T-helper 1 cell treated with Interleukin-12 subunit alpha and Interleukin-12 subunit beta and Interleukin-4 antibody, amounts not matched to agents 30 μg/mL and 1 μg/mL, for 36 hours (primary cell): ENCODE results near the gene PADI4.

Source experiments
- H3K27ac Mint-ChIP-seq: one replicate; pipeline ENCODE4 v1.8.0; 2021; ENCODE audit warnings: mild to moderate bottlenecking, mixed read lengths
- H3K27me3 Mint-ChIP-seq: one replicate; pipeline ENCODE4 v1.8.0; 2021; ENCODE audit warnings: low read depth, mixed read lengths
- H3K36me3 Mint-ChIP-seq: one replicate; pipeline ENCODE4 v1.8.0; 2021; ENCODE audit warnings: low read depth, mixed read lengths
- H3K4me1 Mint-ChIP-seq: one replicate; pipeline ENCODE4 v1.8.0; 2021; ENCODE audit warnings: low read depth, mixed read lengths
- H3K4me3 Mint-ChIP-seq: one replicate; pipeline ENCODE4 v1.8.0; 2021; ENCODE audit warnings: mild to moderate bottlenecking, moderate library complexity, mixed read lengths
- H3K9me3 Mint-ChIP-seq: one replicate; pipeline ENCODE4 v1.8.0; 2021; ENCODE audit warnings: mixed read lengths

Gene PADI4

DNA sequence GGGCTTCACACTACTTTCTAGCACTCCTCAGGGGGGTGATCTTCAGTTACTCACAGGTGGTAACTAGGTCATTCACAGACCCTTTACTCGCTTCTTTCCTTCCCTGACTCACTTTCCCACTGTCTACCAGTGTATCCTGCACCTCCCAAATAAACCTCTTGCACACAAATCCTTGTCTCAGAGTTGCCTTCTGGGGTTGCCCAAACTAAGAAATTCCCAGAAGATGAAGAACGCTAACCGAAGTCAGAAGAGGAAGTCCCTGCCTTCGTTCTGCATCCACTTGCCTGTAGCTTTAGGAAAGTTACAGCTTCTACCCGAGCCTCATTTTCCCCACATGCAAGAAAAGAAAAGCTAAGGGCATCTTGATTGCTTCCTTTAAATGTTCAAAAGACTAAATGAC, 11.9 kb upstream of the PADI4 start:
- H3K27ac Mint-ChIP-seq, result no peak overlapping the region
- no peak overlapping the region for H3K4me3 Mint-ChIP-seq
- no peaks in the 10 kb centered on the region for H3K4me1 Mint-ChIP-seq
- no peaks in the 10 kb centered on the region for H3K9me3 Mint-ChIP-seq
- H3K36me3 Mint-ChIP-seq, result no peaks in the 10 kb centered on the region
- no peaks in the 10 kb centered on the region for H3K27me3 Mint-ChIP-seq

DNA sequence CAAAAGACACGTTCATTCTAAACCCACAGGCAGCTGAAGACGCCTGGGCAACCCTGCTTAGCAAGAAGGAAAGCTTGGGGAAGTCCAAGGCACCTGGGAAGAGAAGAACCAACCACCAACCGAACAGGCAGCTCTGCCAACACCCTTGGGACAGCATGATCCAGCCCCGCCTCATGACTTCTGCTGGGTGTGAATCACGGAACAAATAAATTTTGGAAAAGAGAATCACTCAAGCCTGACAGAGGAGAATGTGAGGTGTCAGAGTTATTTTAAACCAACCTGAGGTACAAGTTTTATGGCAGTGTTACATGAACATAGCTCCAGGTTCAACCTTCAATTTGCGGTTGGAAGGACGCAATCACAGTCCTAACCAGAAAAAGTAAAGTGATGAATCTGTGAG, 10.0 kb upstream of the PADI4 start:
- Mint-ChIP-seq H3K4me3 (no peak overlapping the region), H3K9me3 (peaks cover 7% of the 10 kb centered on the region), H3K36me3 (no peaks in the 10 kb centered on the region), H3K27ac (no peak overlapping the region), H3K4me1 (no peaks in the 10 kb centered on the region), H3K27me3 (no peaks in the 10 kb centered on the region)

DNA sequence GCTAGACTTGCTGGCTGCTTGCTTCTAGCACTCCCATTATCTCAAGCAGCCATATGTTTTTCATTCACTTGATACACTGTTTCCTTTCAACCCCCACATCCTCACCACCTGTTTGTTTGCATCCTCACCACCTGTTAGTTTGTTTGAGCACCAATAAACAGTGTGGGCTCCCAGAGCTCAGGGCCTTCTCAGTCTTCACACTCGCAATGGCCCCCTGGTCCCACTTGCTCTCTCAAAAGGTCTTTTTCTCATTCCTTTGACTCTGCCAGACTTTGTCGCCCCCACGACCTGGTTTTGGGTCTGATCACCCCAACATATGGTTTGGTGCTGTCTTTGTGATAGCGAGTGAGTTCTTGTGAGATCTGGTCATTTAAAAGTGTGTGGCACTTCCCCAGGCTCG, 6.2 kb upstream of the PADI4 start:
- Mint-ChIP-seq H3K27me3 (no peaks in the 10 kb centered on the region), H3K36me3 (no peaks in the 10 kb centered on the region), H3K4me3 (no peak overlapping the region), H3K27ac (no peak overlapping the region), H3K9me3 (peaks cover 7% of the 10 kb centered on the region), H3K4me1 (no peaks in the 10 kb centered on the region)

DNA sequence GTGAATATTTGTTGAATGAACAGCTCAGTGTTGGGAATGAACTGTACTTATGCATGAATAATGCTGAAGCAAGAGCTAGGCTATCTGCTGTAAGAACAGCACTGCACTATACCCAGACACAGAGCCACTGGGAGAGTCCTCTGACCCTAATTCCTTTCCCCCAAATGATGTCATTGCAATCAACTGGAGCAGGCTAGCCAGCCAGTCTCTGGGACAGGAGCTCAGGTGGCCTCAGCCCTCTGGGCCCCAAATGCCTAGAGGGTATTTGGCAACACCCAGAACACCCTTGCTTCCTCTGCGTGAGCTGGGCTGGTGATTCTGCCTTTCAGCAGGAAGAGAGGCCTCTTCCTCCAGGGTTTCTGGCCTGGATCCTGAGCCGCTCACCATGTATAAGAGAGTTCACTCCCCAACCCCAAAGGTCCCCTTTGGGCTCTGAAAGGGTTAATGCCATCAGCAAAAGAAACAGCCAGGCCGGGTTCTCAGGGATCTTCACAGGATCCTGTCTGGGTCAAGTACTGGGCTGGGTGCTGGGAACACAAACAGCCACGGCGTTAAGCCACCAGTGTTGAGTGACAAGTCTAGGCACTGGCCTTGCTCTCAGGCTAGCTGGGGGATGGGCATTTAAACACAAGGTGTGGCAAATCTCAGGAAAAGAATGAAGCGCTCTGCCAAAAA, 3.7 kb upstream of the PADI4 start:
- Mint-ChIP-seq H3K36me3 (no peaks in the 10 kb centered on the region), H3K27me3 (no peaks in the 10 kb centered on the region), H3K4me3 (no peak overlapping the region), H3K4me1 (no peaks in the 10 kb centered on the region), H3K27ac (no peak overlapping the region), H3K9me3 (peaks cover 7% of the 10 kb centered on the region)

DNA sequence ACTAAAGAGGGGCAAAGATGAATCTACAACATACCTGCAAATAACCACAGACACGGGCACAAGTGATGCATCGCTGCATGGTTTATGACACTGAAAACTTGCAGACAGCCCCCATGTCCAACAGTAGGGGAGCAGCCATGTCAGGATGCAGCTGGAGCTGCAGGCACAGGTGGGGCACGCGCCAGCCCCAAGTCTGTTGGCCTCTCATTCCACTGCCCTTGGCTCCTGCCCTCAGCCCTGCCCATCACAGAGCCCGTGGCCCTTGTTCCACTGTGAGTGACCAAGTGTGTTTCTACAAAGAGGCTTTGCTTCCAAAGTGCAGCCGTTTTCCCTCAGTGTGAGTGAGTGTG, 3.2 kb upstream of the PADI4 start:
- no peak overlapping the region for H3K4me3 Mint-ChIP-seq
- no peak overlapping the region for H3K27ac Mint-ChIP-seq
- H3K36me3 Mint-ChIP-seq, result no peaks in the 10 kb centered on the region
- H3K4me1 Mint-ChIP-seq, result no peaks in the 10 kb centered on the region
- H3K27me3 Mint-ChIP-seq, result no peaks in the 10 kb centered on the region
- peaks cover 7% of the 10 kb centered on the region for H3K9me3 Mint-ChIP-seq

DNA sequence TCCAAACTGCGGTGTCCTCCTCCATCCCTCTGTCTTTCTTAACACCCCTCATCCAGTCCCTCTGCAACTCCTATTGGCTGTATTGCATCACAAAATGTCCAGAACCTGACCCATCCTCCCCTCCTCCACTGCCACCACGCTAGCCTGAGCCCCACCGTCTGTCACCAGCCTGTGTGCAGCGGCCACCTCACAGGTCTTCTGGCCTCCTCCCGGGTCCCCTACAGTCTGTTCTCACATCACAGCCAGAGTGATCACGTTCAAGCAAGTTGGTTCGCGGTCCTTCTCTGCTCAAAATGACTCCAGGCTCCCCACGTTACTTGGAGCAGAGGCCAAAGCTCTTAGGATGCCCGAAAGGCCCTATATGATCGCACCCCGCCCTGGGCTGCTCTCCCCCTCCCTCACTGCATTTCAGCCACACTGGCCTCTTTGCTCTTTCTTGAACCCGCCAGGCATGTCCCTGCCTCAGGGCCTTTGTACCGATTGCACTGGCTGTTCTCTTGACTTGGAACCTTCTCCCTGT, 2.4 kb upstream of the PADI4 start:
- no peak overlapping the region for H3K4me3 Mint-ChIP-seq
- no peak overlapping the region for H3K27ac Mint-ChIP-seq
- H3K36me3 Mint-ChIP-seq, result no peaks in the 10 kb centered on the region
- peaks cover 7% of the 10 kb centered on the region for H3K9me3 Mint-ChIP-seq
- H3K27me3 Mint-ChIP-seq, result no peaks in the 10 kb centered on the region
- H3K4me1 Mint-ChIP-seq, result no peaks in the 10 kb centered on the region

DNA sequence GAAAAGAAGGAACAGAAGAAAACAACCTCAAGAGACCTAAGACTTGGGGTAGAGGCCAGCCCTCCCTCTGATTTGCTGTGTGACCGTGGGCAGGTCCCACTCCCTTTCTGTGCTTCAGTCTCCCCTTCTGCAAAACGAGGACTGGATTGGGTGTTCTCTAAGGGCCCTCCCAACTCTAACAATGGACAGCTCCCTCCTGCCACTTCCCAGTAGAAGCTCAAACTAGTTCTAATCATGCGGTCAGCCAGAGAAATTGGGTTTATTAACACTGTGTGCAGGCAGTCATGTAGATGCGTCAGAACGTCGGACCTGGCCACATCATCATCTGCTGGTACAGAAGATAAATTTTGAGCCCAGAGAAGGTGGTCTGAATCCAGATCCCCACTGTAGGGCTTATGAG, 1.6 kb upstream of the PADI4 start:
- Mint-ChIP-seq H3K4me1 (no peaks in the 10 kb centered on the region), H3K27ac (no peak overlapping the region), H3K9me3 (peaks cover 7% of the 10 kb centered on the region), H3K27me3 (no peaks in the 10 kb centered on the region), H3K36me3 (no peaks in the 10 kb centered on the region), H3K4me3 (no peak overlapping the region)

DNA sequence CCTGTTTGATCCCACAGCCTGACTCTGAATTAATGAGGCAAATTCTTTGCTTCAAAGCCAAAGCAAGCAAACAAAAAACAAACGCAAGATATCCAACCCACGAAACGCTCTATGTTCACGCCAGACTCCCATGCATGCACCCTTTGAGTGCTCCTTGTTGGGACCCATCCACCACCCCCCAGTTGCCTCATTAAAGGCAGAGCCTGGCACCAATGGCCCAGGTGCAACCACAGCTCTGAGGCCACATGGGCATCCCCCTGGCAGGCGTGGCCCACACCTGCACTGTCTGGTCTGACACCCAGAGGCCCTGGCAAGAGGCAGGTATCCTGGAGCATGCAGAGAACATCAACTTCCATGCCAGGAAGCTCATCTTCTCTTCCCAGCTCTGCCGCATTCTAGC, 1.1 kb upstream of the PADI4 start:
- Mint-ChIP-seq H3K27ac (no peak overlapping the region), H3K36me3 (no peaks in the 10 kb centered on the region), H3K9me3 (peaks cover 4% of the 10 kb centered on the region), H3K4me3 (no peak overlapping the region), H3K27me3 (no peaks in the 10 kb centered on the region), H3K4me1 (no peaks in the 10 kb centered on the region)

DNA sequence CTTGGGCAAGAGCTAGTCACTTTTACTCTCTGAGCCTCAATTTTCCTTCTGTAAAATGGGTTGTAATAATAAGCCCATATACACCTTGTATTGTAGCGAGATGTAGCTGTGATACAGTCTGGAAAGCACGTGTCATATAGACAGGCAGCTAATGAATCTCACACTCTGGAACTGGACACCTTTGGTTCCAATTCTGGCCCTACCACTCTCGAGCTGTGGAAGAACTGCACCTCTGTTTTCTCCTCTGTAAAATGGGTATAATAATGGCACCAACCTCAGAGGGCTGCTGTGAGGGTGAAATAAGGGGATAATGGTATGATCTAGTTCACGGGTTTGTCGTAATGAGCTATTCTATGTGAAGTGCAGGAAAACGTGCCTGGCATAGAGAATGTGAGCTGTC, 668 bp upstream of the PADI4 start:
- H3K27ac Mint-ChIP-seq, result no peak overlapping the region
- H3K36me3 Mint-ChIP-seq, result no peaks in the 10 kb centered on the region
- peaks cover 1% of the 10 kb centered on the region for H3K27me3 Mint-ChIP-seq
- no peak overlapping the region for H3K4me3 Mint-ChIP-seq
- no peaks in the 10 kb centered on the region for H3K9me3 Mint-ChIP-seq
- H3K4me1 Mint-ChIP-seq, result no peaks in the 10 kb centered on the region

DNA sequence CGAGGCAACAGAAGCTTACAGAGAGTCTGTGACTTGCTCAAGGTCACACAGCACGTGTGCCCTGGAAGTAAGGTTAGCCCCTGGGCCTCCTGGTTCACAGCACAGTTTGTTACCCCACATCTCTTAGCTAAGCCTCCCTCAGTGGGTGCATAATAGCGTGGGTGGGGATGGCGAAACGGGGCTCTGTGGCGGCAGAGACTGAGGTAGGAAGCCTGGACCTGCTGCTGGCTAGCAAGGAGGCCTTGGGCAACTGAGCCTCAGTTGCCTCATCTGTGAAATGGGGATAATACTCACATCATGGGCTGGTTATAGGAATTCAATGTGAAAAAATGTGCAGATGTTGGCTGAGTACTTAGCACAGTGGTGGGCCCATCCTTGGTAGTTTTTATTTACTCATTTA, 596 bp downstream of the PADI4 start:
- H3K27ac Mint-ChIP-seq, result no peak overlapping the region
- no peak overlapping the region for H3K4me3 Mint-ChIP-seq
- no peaks in the 10 kb centered on the region for H3K9me3 Mint-ChIP-seq
- peaks cover 4% of the 10 kb centered on the region for H3K27me3 Mint-ChIP-seq
- H3K36me3 Mint-ChIP-seq, result no peaks in the 10 kb centered on the region
- peaks cover 2% of the 10 kb centered on the region for H3K4me1 Mint-ChIP-seq

DNA sequence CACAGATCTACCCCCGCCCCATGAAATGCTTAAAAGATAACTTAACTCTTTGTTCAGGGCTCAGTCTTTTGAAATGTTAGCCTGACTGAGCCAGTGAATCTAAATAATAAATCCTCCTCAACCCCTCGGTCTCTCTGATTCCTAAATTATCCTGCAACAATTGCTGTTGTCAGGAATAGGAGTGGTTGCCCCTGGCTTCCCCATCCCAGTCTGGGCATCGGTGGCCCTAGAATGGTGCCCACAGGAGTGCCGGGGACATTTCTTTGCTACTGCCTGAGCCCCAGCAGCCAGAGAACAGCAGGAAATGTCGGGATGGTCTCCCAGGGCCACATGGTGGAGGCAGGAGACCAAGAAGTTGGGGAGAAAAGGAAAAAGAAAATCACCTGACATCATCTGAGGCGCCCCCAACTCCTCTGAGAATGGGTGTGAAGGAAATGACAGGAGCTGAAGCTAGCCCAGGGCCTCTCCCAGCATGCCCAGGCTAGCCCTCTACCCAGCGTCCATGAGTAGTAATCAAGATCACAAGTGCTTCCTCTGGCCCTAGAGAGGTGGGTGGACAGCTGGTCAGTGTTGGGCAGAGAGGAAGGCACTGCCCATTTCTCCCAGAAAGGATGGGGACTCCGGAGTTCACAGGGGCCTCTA, 1.6 kb downstream of the PADI4 start:
- no peak overlapping the region for H3K4me3 Mint-ChIP-seq
- no peaks in the 10 kb centered on the region for H3K36me3 Mint-ChIP-seq
- no peaks in the 10 kb centered on the region for H3K9me3 Mint-ChIP-seq
- peaks cover 2% of the 10 kb centered on the region for H3K4me1 Mint-ChIP-seq
- H3K27me3 Mint-ChIP-seq, result peaks cover 4% of the 10 kb centered on the region
- no peak overlapping the region for H3K27ac Mint-ChIP-seq

DNA sequence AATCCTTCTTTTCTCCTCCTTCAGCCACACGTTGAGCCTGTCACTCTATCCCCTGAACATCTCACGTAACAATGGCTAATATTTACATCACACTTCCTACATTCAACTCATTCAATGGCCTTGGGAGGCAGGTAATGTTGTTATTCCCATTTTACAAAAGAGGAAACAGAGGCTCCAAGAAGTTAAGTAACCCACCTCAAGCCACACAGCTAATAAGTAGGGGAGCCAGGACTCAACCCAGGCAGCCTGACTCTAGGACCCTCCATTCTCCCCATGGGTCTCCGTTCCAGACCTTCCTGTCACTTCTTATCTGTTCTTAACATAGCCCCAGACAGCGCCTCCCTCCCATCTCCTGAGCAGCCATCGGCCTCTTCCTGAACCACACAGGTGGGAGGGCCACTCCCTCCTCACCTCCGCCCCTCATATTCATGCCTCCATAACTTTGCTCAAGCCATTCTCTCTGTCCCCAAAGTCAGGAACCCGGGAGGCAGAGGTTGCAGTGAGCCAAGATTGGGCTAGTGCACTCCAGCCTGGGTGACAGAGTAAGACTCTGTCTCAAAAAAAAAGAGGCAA, 2.2 kb downstream of the PADI4 start:
- H3K4me3 Mint-ChIP-seq, result no peak overlapping the region
- peaks cover 2% of the 10 kb centered on the region for H3K4me1 Mint-ChIP-seq
- H3K36me3 Mint-ChIP-seq, result no peaks in the 10 kb centered on the region
- peaks cover 4% of the 10 kb centered on the region for H3K27me3 Mint-ChIP-seq
- no peaks in the 10 kb centered on the region for H3K9me3 Mint-ChIP-seq
- no peak overlapping the region for H3K27ac Mint-ChIP-seq

DNA sequence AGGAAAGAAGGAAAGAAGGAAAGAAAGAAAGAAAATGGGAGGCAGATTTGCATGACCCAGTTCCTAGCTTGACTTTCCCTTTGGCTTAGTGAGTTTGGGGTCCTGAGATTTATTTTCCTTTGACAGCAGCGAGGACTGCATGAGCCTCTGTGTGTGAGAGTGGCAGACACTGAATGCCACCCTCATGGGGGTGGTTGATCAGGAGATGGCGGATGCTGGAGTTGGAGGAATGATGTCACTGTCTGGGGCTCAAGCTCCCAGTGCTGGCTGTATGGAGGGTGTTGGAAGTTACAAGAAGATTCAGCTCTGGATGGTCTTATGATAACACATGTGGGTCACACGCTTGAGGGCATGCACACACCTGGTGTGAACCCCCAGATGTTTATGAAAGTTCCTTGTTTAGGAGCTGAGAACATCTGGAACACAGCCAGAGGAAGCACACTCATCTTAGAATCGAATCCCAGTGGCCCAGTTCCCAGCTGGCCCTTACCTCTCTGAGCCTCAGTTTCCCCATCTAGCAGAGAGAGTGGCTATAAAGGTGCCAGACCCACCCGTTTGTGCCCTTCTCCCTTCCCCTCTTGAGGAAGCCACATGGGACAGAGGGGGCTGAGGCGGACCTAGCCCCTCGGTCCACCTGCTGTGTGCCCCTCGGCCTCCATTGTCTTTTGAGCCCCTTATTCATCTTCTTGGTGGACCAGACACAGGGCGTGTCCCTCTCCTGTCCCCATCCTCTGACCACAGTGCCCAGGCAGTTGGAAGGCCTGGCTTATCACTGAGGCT, 5.7 kb downstream of the PADI4 start:
- Mint-ChIP-seq H3K4me3 (no peak overlapping the region), H3K4me1 (peaks cover 2% of the 10 kb centered on the region), H3K9me3 (no peaks in the 10 kb centered on the region), H3K27ac (no peak overlapping the region), H3K36me3 (no peaks in the 10 kb centered on the region), H3K27me3 (peaks cover 4% of the 10 kb centered on the region)

DNA sequence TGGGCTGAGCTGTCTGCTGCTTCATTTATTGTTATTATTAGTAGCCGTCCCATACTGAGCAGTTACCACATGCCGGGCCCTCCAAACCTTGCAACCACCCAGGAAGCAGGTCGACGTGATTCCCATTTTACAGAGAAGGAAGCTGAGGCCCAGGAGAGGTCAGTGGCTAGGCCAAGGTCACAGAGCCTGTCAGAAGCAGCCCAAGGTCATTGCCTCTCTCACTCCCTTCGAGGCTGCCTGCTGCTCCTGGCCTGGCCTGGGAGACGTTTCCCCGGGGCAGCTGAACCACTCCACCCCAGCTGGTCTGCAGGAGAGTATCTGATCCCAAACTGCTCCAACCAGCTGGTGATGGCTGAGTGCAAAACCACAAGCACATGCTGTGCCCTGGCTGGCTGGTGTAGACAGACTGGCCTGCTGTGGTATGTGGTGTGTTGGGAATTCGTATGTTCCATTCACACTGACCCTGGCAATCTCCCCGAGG, 6.5 kb downstream of the PADI4 start:
- H3K36me3 Mint-ChIP-seq, result no peaks in the 10 kb centered on the region
- H3K4me1 Mint-ChIP-seq, result peaks cover 2% of the 10 kb centered on the region
- no peaks in the 10 kb centered on the region for H3K9me3 Mint-ChIP-seq
- peaks cover 4% of the 10 kb centered on the region for H3K27me3 Mint-ChIP-seq
- H3K27ac Mint-ChIP-seq, result no peak overlapping the region
- no peak overlapping the region for H3K4me3 Mint-ChIP-seq
